GM12878 (cell line): ENCODE data around the gene TNIP1. TPM values are rescaled to one million over a fixed set of nuclear protein-coding genes. Genes with fewer than 3 reads are reported as not detected.

Source experiments
- ATAC-seq: fragments of 200-7000 bp; cut with Tn5 transposase; 3 replicates; pipeline ENCODE4 v1.9.1; 2020; ENCODE audit warnings: mild to moderate bottlenecking, moderate library complexity
- BruUV-seq: library from RNA; stranded (reverse); fragments of 400-500 nt; replicated peaks from 2 replicates; lab custom pipeline; 2021; lab: Mats Ljungman, UMichigan
- CTCF ChIA-PET: fragments of 300-600 bp; sonication (Branson Sonifier 250); formaldehyde crosslinking; extraction: SDS; loops from one replicate; lab custom pipeline; 2021; ENCODE audit warnings: inconsistent platforms; lab: Yijun Ruan, JAX
- POLR2A ChIA-PET: fragments of 350-600 bp; formaldehyde crosslinking; extraction: SDS; loops from one replicate; lab custom pipeline; 2021; ENCODE audit warnings: inconsistent platforms; lab: Charles Lee
- RAD21 ChIA-PET: fragments of 300-600 bp; sonication (Branson Sonifier 250); formaldehyde crosslinking; loops from one replicate; lab custom pipeline; 2023; ENCODE audit warnings: antibody characterized with exemption; ENCODE audit not compliant: unreplicated experiment; lab: Charles Lee
- SMC1A ChIA-PET: fragments of 300-600 bp; sonication (Branson Sonifier 250); formaldehyde crosslinking; loops from one replicate; lab custom pipeline; 2023; ENCODE audit not compliant: unreplicated experiment, uncharacterized antibody; lab: Charles Lee
- DNase-seq: peaks from one replicate; pipeline ENCODE4 v3.0.0-alpha.2; 2011; ENCODE audit warnings: low read depth, low spot score
- FAIRE-seq: peaks from 3 replicates; lab custom pipeline; 2011; peaks lifted over from hg19 to GRCh38; lab: Jason Lieb, UNC
- H2AFZ ChIP-seq: 2 replicates; pipeline ENCODE4 v1.6.0; 2011; ENCODE audit warnings: low read depth, low read length, control low read depth; ENCODE audit not compliant: control insufficient read depth
- H3K27ac ChIP-seq: 2 replicates; pipeline ENCODE4 v1.5.1; 2011; ENCODE audit warnings: control low read depth; ENCODE audit not compliant: control insufficient read depth, insufficient read depth
- H3K27me3 ChIP-seq, 2 experiments: replicated peaks in 1 of 2; 2 replicates each; pipeline versions ENCODE4 v1.6.0 to v1.6.1; 2011; ENCODE audit warnings: low read length in 1 of 2; ENCODE audit not compliant: control insufficient read depth in 2 of 2, insufficient read depth in 2 of 2
- H3K36me3 ChIP-seq, 2 experiments: 2 replicates each; pipeline ENCODE4 v1.5.1; 2011; ENCODE audit warnings: low read length in 1 of 2; ENCODE audit not compliant: control insufficient read depth in 2 of 2, insufficient read depth in 2 of 2
- H3K4me1 ChIP-seq: 2 replicates; pipeline ENCODE4 v1.6.1; 2011; ENCODE audit warnings: mild to moderate bottlenecking, low read length, moderate library complexity, mixed read lengths; ENCODE audit not compliant: control insufficient read depth, insufficient read depth
- H3K4me2 ChIP-seq: 2 replicates; pipeline ENCODE4 v1.6.0; 2011; ENCODE audit warnings: control low read depth; ENCODE audit not compliant: control insufficient read depth, insufficient read depth
- H3K4me3 ChIP-seq: fragments of 200-600 bp; sonication (generic); 2 replicates; pipeline ENCODE4 v1.5.1; 2016
- H3K79me2 ChIP-seq: 2 replicates; pipeline ENCODE4 v1.6.0; 2011; ENCODE audit warnings: low read length; ENCODE audit not compliant: control insufficient read depth, insufficient read depth
- H3K9ac ChIP-seq: 2 replicates; pipeline ENCODE4 v1.8.0; 2011; ENCODE audit warnings: low read length, control low read depth, mixed read lengths; ENCODE audit not compliant: control insufficient read depth, insufficient read depth
- H3K9me3 ChIP-seq: replicated peaks from 3 replicates; pipeline ENCODE4 v1.5.1; 2011; ENCODE audit warnings: mild to moderate bottlenecking, low read length; ENCODE audit not compliant: control insufficient read depth, insufficient read depth
- H4K20me1 ChIP-seq: 2 replicates; pipeline ENCODE4 v1.6.0; 2011; ENCODE audit not compliant: control insufficient read depth, insufficient read depth
- ATF7 ChIP-seq: fragments of 450-650 bp; IDR thresholded peaks from 2 replicates; pipeline ENCODE4 v1.6.1; 2016; ENCODE audit warnings: low read depth, mild to moderate bottlenecking
- BCL11A ChIP-seq: IDR thresholded peaks from 2 replicates; pipeline ENCODE4 v1.6.1; 2011; ENCODE audit warnings: low read depth, low read length
- CEBPZ ChIP-seq: fragments of 150-350 bp; IDR thresholded peaks from 2 replicates; pipeline ENCODE4 v1.6.1; 2016; ENCODE audit warnings: low read depth, low read length
- EP300 ChIP-seq, 2 experiments: fragments of 150-350 bp in 1 of 2; IDR thresholded peaks; 2 replicates each; pipeline ENCODE4 v1.6.1; 2011 to 2012; ENCODE audit warnings: low read depth in 2 of 2, low read length in 2 of 2, borderline replicate concordance in 1 of 2, improper control_type of control experiment in 1 of 2, inconsistent platforms in 1 of 2; ENCODE audit not compliant: control insufficient read depth in 1 of 2
- EZH2 ChIP-seq: IDR thresholded peaks from 2 replicates; pipeline ENCODE4 v1.6.1; 2012; ENCODE audit warnings: low read depth, mild to moderate bottlenecking, control low read depth, inconsistent platforms, low read length, borderline replicate concordance; ENCODE audit not compliant: control insufficient read depth
- FOS ChIP-seq: IDR thresholded peaks from 3 replicates; pipeline ENCODE4 v1.6.1; 2011; ENCODE audit warnings: borderline replicate concordance; ENCODE audit not compliant: insufficient read length; ENCODE audit errors: extremely low read depth
- HCFC1 ChIP-seq: fragments of 150-350 bp; IDR thresholded peaks from 2 replicates; pipeline ENCODE4 v1.6.1; 2014; ENCODE audit warnings: low read length
- JUND ChIP-seq: IDR thresholded peaks from 2 replicates; pipeline ENCODE4 v1.6.1; 2012; ENCODE audit warnings: low read depth, mild to moderate bottlenecking, low read length, improper control_type of control experiment, moderate library complexity
- KAT2A ChIP-seq: conservative IDR thresholded peaks from 2 replicates; pipeline ENCODE4 v1.6.1; 2011; ENCODE audit warnings: low read depth, low read length; ENCODE audit not compliant: control insufficient read depth
- MEF2B ChIP-seq: fragments of 450-650 bp; IDR thresholded peaks from 2 replicates; pipeline ENCODE4 v1.6.1; 2018; ENCODE audit warnings: mild to moderate bottlenecking, moderate library complexity; ENCODE audit not compliant: partially characterized antibody, poor library complexity, severe bottlenecking
- MTA2 ChIP-seq: fragments of 450-650 bp; IDR thresholded peaks from 2 replicates; pipeline ENCODE4 v1.6.1; 2016; ENCODE audit warnings: low read depth, mild to moderate bottlenecking, moderate library complexity
- MTA3 ChIP-seq: IDR thresholded peaks from 2 replicates; pipeline ENCODE4 v1.6.1; 2012; ENCODE audit warnings: low read length, inconsistent platforms, borderline replicate concordance
- NBN ChIP-seq: fragments of 450-650 bp; IDR thresholded peaks from 2 replicates; pipeline ENCODE4 v1.6.1; 2016
- POLR2AphosphoS5 ChIP-seq: IDR thresholded peaks from 2 replicates; pipeline ENCODE4 v1.6.1; 2011; ENCODE audit warnings: mild to moderate bottlenecking, low read length, inconsistent platforms
- SIN3A ChIP-seq: IDR thresholded peaks from 2 replicates; pipeline ENCODE4 v1.6.1; 2012; ENCODE audit warnings: low read depth, low read length, improper control_type of control experiment
- SRF ChIP-seq, 2 experiments: IDR thresholded peaks; 2 replicates each; pipeline ENCODE4 v1.6.1; 2011; ENCODE audit warnings: low read depth in 2 of 2, low read length in 2 of 2, mild to moderate bottlenecking in 1 of 2, moderate library complexity in 1 of 2
- SUPT20H ChIP-seq: IDR thresholded peaks from 2 replicates; pipeline ENCODE4 v1.6.1; 2011; ENCODE audit warnings: low read depth, mild to moderate bottlenecking, low read length, moderate library complexity, borderline replicate concordance; ENCODE audit not compliant: control insufficient read depth
- YY1 ChIP-seq: IDR thresholded peaks from 2 replicates; pipeline ENCODE4 v1.6.1; 2011; ENCODE audit warnings: low read depth, mild to moderate bottlenecking, low read length
- ZBTB11 ChIP-seq: fragments of 450-650 bp; formaldehyde crosslinking; IDR thresholded peaks from 2 replicates; pipeline ENCODE4 v1.5.0; 2022; ENCODE audit warnings: mild to moderate bottlenecking, missing genetic modification characterization
- WGBS: methylation state at CpG from one replicate; pipeline ENCODE4 v1.1.6; 2016; ENCODE audit warnings: low lambda C conversion rate; ENCODE audit not compliant: insufficient replicate concordance, insufficient coverage; ENCODE audit errors: missing lambda C conversion rate; 5-methylcytosine and 5-hydroxymethylcytosine counted together
- in situ Hi-C: fragments of 300-500 bp; cut with MboI; formaldehyde crosslinking; loops from 9 replicates; pipeline ENCODE4 v1.14.3; 2018; ENCODE audit warnings: mixed read lengths
- intact Hi-C: fragments of 100-400 bp; cut with micrococcal nuclease; formaldehyde crosslinking; loops from one replicate; pipeline ENCODE4 v1.14.2; 2022; ENCODE audit not compliant: unreplicated experiment
- polyA plus RNA-seq, 11 experiments: library from polyadenylated mRNA; depleted of rRNA in 4 of 11; unstranded in 6 of 11; stranded (reverse) in 5 of 11; fragments of >200 nt; fragmentation: Nextera tagmentation in 4 of 11; fragmentation: Illumina TruSeq in 1 of 11; extraction: Ambion mirVana in 4 of 11; extraction: Trizol in 1 of 11; gene quantifications; 1 replicate in 1 of 11; 2 replicates in 10 of 11; pipeline versions ENCODE4 v1.2.1 to v1.2.3, GENCODE V29; 2011 to 2016; ENCODE audit warnings: inconsistent platforms in 2 of 11, missing spikeins in 2 of 11, low read depth in 1 of 11
- total RNA-seq, 4 experiments: library from RNA; depleted of rRNA in 3 of 4; stranded (reverse); fragments of >200 nt in 3 of 4; fragmentation: Illumina TruSeq in 1 of 4; extraction: Trizol in 1 of 4; gene quantifications; 2 replicates each; pipeline versions ENCODE4 v1.2.1 to v1.2.3, GENCODE V29; 2013 to 2021

TNIP1 gene
- total and polyA plus RNA-seq, 10 of the 15 experiments (the other 5 are each of a cell fraction or from before 2014, with no cell fraction given): 4.4 to 279 (median 150) TPM

- BruUV-seq: TSS peak; percentile 12
- Histone ChIP-seq H3K27ac (no peak overlapping the region), H3K27me3 (no peaks in the 10 kb centered on the region), H3K79me2 (peaks cover 3% of the 10 kb centered on the region; the same call in 1 of the 2 replicates), H2AFZ (no peak overlapping the region), H4K20me1 (no peaks in the 10 kb centered on the region), H3K4me3 (no peak overlapping the region), H3K9ac (no peak overlapping the region), H3K4me2 (no peak overlapping the region), H3K9me3 (no peaks in the 10 kb centered on the region), H3K4me1 (peaks cover 21% of the 10 kb centered on the region), H3K36me3 (peaks cover 48 to 49% of the 10 kb centered on the region in 2 experiments)
- FAIRE-seq (no peak), DNase-seq (no peak), ATAC-seq (no peak)
- RAD21 ChIA-PET: no interaction called here
- 90% methylated on average over 7 of the region's 7 CpGs for WGBS
- intact Hi-C loops: no loop called here
- POLR2A ChIA-PET: no interaction called here
- SMC1A ChIA-PET: interaction anchor here (0.9 to 2.5 kb wide), 3 partner anchors 8 to 11 kb away, joined by 3 to 13 read pairs (median 5); no protein-coding TSS in a partner anchor
- CTCF ChIA-PET: interaction anchor here (1.0 to 23.4 kb wide), 5 partner anchors 8 to 53 kb away, joined by 3 to 691 read pairs (median 3); no protein-coding TSS in a partner anchor
- no peak for TF ChIP-seq BCL11A
- TF ChIP-seq HCFC1: no peak
- TF ChIP-seq SRF (IDR thresholded peaks at IDR 0.05; ENCODE audit: low read depth in 2 of 2, low read length in 2 of 2): no peak
- TF ChIP-seq EP300 (IDR thresholded peaks at IDR 0.05; ENCODE audit: borderline replicate concordance in 1 of 2, control insufficient read depth in 1 of 2, low read depth in 2 of 2, low read length in 2 of 2): no peak
- TF ChIP-seq ZBTB11 (CRISPR knock-in tag): no peak
- no peak for TF ChIP-seq JUND
- no peak for TF ChIP-seq SUPT20H
- TF ChIP-seq EZH2: no peak
- no peak for TF ChIP-seq CEBPZ
- TF ChIP-seq POLR2AphosphoS5: no peak
- TF ChIP-seq MTA2: no peak
- no peak for TF ChIP-seq SIN3A
- TF ChIP-seq MEF2B: no peak
- no peak for TF ChIP-seq ATF7
- no peak for TF ChIP-seq MTA3
- no peak for TF ChIP-seq KAT2A
- TF ChIP-seq NBN: no peak
- no peak for TF ChIP-seq YY1
- no peak for TF ChIP-seq FOS
- in situ Hi-C loops: no loop called here
Observed at GRCh38 chr5:151107084-151107483, 26.2 kb upstream of the TNIP1 start.
